ENCODE results near the gene TBC1D22B.

GRCh38 chr6:37293426-37293825 is 35.9 kb downstream of the TBC1D22B start:
- TF ChIP-seq REPIN1 (tag by site-specific recombination; IDR thresholded peaks at IDR 0.05; ENCODE audit: low read depth) (no peak), ELK4 (IDR thresholded peaks at IDR 0.05; ENCODE audit: borderline replicate concordance, low read depth, low read length) (no peak), CTCF (tag by site-specific recombination; IDR thresholded peaks at IDR 0.05) (no peak), SETDB1 (IDR thresholded peaks at IDR 0.05; ENCODE audit: insufficient read length, low read length) (no peak), ZXDB (tag by site-specific recombination; IDR thresholded peaks at IDR 0.05) (no peak), ZNF138 (tag by site-specific recombination; IDR thresholded peaks at IDR 0.05; ENCODE audit: borderline replicate concordance) (no peak), ZBTB20 (tag by site-specific recombination; IDR thresholded peaks at IDR 0.05) (no peak), ZNF843 (tag by site-specific recombination; IDR thresholded peaks at IDR 0.05) (no peak), ZNF580 (tag by site-specific recombination; IDR thresholded peaks at IDR 0.05) (no peak), ZNF274 (IDR thresholded peaks at IDR 0.05; ENCODE audit: low read length) (no peak), ZNF274 (tag by site-specific recombination; IDR thresholded peaks at IDR 0.05; ENCODE audit: borderline replicate concordance) (no peak), GLI2 (tag by site-specific recombination; IDR thresholded peaks at IDR 0.05; ENCODE audit: borderline replicate concordance, low read depth) (no peak)

All from HEK293 (cell line).